ENCODE data around the gene ARHGAP27.

The ARHGAP27 gene

GRCh38 chr17:45409659-45410076, 23.0 kb downstream of the ARHGAP27 start:
- POLR2A ChIA-PET = no interaction called here
- CTCF ChIA-PET = interaction anchor here (1.1 to 7.1 kb wide), 3 partner anchors 14 to 68 kb away, joined by 3 to 55 read pairs (median 43); no protein-coding TSS in a partner anchor
- H3K4me3 ChIP-seq (ENCODE audit: low read depth, low read length) = no peak overlapping the region
- DNase-seq (ENCODE audit: low read depth, low spot score) = no peak
- TF ChIP-seq CTCF (IDR thresholded peaks at IDR 0.05; ENCODE audit: insufficient read depth, low read length, missing control alignments) = no peak

- no peak overlapping the region for H3K4me3 ChIP-seq (ENCODE audit: low read depth, low read length)
- no peak for DNase-seq (ENCODE audit: low read depth, low spot score)
- TF ChIP-seq CTCF (IDR thresholded peaks at IDR 0.05; ENCODE audit: insufficient read depth, low read length, missing control alignments) = no peak
- ChIA-PET CTCF (interaction anchor here (0.8 to 7.1 kb wide), 5 partner anchors 13 to 132 kb away, joined by 3 to 55 read pairs (median 4); no protein-coding TSS in a partner anchor), POLR2A (no interaction called here)
These were observed 23.9 kb downstream of the ARHGAP27 start for GRCh38 chr17:45408611-45409421.

- ChIA-PET CTCF (interaction anchor here (0.8 to 4.4 kb wide), 5 partner anchors 10 to 271 kb away, joined by 3 to 43 read pairs (median 3); partner anchors contain the start of gene ACBD4), POLR2A (no interaction called here)
- no peak for TF ChIP-seq CTCF (IDR thresholded peaks at IDR 0.05; ENCODE audit: insufficient read depth, low read length, missing control alignments)
- no peak for DNase-seq (ENCODE audit: low read depth, low spot score)
- H3K4me3 ChIP-seq (ENCODE audit: low read depth, low read length) = no peak overlapping the region
These were observed 26.6 kb downstream of the ARHGAP27 start for GRCh38 chr17:45406107-45406506.

- peak overlapping the region; percentile 39 for H3K4me3 ChIP-seq (ENCODE audit: low read depth, low read length)
- CTCF ChIA-PET = interaction anchor here (1.2 to 4.4 kb wide), 2 partner anchors 10 to 11 kb away, joined by 4 to 43 read pairs; no protein-coding TSS in a partner anchor
- no peak for DNase-seq (ENCODE audit: low read depth, low spot score)
- TF ChIP-seq CTCF (IDR thresholded peaks at IDR 0.05; ENCODE audit: insufficient read depth, low read length, missing control alignments) = no peak
- POLR2A ChIA-PET = no interaction called here
These were observed 27.2 kb downstream of the ARHGAP27 start for GRCh38 chr17:45405250-45406086.

DNA sequence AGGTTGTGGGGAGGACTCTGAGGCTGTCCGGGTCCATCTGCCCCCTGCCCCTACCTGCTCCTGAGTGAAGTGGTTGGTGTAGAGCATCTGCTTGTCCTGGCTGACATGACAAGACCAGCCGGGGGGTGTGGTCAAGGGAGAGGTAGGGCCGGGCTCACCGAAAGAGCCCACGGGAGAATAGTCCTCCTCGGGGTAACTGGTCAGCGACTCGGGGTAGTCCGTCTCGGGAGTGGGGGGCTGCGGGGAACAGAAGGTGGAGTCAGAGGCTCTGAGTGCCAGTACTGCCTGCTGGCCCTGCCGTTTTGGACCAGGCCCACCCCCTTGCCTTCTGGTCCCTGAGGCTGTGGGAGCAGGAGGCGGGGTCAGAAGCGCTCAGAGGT, 27.8 kb downstream of the ARHGAP27 start:
- H3K4me3 ChIP-seq (ENCODE audit: low read depth, low read length) = no peak overlapping the region
- TF ChIP-seq CTCF (IDR thresholded peaks at IDR 0.05; ENCODE audit: insufficient read depth, low read length, missing control alignments) = no peak
- ChIA-PET CTCF (interaction anchor here (1.2 kb wide), 2 partner anchors 9 to 11 kb away, joined by 4 to 7 read pairs; no protein-coding TSS in a partner anchor), POLR2A (no interaction called here)
- no peak for DNase-seq (ENCODE audit: low read depth, low spot score)

Data from AG04449 (cell line).